Uterus (tissue), 2 donors: Measurements from ENCODE around the gene SIM2.

Experiments used
- POLR2A ChIP-seq, 2 donors: fragments of 450-650 bp; IDR thresholded peaks; one replicate each; pipeline ENCODE4 v1.6.1; 2016; ENCODE audit warnings: antibody characterized with exemption in 2 of 2, mild to moderate bottlenecking in 1 of 2, moderate library complexity in 1 of 2
- TF ChIP-seq, protein P1 (sequence below), 4 experiments: fragments of 200-600 bp in 2 of 4; fragments of 450-650 bp in 2 of 4; sonication (generic) in 2 of 4; IDR thresholded peaks; one replicate each; pipeline ENCODE4 v1.5.1; 2016 to 2019; ENCODE audit warnings: antibody characterized with exemption in 4 of 4, mild to moderate bottlenecking in 2 of 4, moderate library complexity in 1 of 4

DNA sequence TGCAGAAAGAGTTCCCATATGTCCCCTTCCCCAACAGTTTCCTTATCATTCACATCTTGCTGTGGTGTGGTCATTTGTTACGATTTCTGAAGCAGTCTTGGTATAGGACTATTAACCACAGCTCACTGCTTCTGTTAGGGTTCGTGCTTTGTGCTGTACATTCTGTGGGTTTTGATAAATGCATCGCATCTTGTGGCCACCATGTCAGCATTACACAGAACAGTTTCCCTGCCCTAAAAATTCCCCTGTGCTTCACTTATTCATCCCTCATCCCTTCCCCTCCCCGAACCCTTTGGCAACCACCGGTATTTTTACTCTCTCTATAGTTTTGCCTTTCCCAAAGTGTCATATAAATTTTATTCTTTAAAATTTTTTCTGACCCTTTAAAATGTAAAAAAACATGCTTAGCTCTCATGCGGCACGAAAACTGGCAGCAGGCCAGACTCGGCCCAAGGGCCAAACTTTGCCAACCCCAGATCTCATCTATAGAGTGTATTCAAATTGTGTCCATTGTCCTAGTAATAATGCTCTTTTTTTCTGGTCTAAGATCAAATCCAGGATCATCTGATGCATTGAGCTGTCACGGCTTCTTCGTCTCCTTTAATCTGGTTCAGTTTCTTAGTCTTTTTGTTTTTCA, 78.2 kb downstream of the SIM2 start:
- TF ChIP-seq, protein P1, sequence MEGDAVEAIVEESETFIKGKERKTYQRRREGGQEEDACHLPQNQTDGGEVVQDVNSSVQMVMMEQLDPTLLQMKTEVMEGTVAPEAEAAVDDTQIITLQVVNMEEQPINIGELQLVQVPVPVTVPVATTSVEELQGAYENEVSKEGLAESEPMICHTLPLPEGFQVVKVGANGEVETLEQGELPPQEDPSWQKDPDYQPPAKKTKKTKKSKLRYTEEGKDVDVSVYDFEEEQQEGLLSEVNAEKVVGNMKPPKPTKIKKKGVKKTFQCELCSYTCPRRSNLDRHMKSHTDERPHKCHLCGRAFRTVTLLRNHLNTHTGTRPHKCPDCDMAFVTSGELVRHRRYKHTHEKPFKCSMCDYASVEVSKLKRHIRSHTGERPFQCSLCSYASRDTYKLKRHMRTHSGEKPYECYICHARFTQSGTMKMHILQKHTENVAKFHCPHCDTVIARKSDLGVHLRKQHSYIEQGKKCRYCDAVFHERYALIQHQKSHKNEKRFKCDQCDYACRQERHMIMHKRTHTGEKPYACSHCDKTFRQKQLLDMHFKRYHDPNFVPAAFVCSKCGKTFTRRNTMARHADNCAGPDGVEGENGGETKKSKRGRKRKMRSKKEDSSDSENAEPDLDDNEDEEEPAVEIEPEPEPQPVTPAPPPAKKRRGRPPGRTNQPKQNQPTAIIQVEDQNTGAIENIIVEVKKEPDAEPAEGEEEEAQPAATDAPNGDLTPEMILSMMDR (IDR thresholded peaks at IDR 0.05) = no peak
- TF ChIP-seq POLR2A (IDR thresholded peaks at IDR 0.05) = no peak
